Parathyroid adenoma (tissue), 2 donors: ENCODE results near the gene STIM2.

ENCODE experiments used
- H2AFZ ChIP-seq: fragments of 300-600 bp; sonication (generic); one replicate; pipeline ENCODE4 v1.7.0; 2017; ENCODE audit warnings: antibody characterized with exemption, mild to moderate bottlenecking
- H3K27ac ChIP-seq: fragments of 300-600 bp; sonication (generic); one replicate; pipeline ENCODE4 v1.7.0; 2017
- H3K27me3 ChIP-seq: fragments of 300-600 bp; sonication (generic); one replicate; pipeline ENCODE4 v1.7.0; 2017; ENCODE audit warnings: low read length; ENCODE audit not compliant: control insufficient read depth, insufficient read depth
- H3K36me3 ChIP-seq: fragments of 300-600 bp; sonication (generic); one replicate; pipeline ENCODE4 v1.7.0; 2017; ENCODE audit warnings: low read length; ENCODE audit not compliant: control insufficient read depth, insufficient read depth
- H3K4me1 ChIP-seq: fragments of 300-600 bp; sonication (generic); one replicate; pipeline ENCODE4 v1.7.0; 2017; ENCODE audit warnings: control low read depth
- H3K4me2 ChIP-seq: fragments of 300-600 bp; sonication (generic); one replicate; pipeline ENCODE4 v1.7.0; 2017; ENCODE audit warnings: low read length
- H3K4me3 ChIP-seq: fragments of 300-600 bp; sonication (generic); one replicate; pipeline ENCODE4 v1.7.0; 2017; ENCODE audit warnings: low read depth, low read length
- H3K79me2 ChIP-seq: fragments of 300-600 bp; sonication (generic); one replicate; pipeline ENCODE4 v1.7.0; 2017; ENCODE audit warnings: control low read depth
- H3K9ac ChIP-seq: fragments of 300-600 bp; sonication (generic); one replicate; pipeline ENCODE4 v1.7.0; 2017; ENCODE audit warnings: mild to moderate bottlenecking
- H3K9me3 ChIP-seq: fragments of 300-600 bp; sonication (generic); one replicate; pipeline ENCODE4 v1.7.0; 2017; ENCODE audit warnings: low read length; ENCODE audit not compliant: control insufficient read depth
- TF ChIP-seq, protein P1 (sequence below): fragments of 300-600 bp; sonication (generic); IDR thresholded peaks from one replicate; pipeline ENCODE4 v1.7.0; 2017; ENCODE audit warnings: antibody characterized with exemption, mild to moderate bottlenecking
- donor health status: primary hyperparathyroidism.

The STIM2 gene

DNA sequence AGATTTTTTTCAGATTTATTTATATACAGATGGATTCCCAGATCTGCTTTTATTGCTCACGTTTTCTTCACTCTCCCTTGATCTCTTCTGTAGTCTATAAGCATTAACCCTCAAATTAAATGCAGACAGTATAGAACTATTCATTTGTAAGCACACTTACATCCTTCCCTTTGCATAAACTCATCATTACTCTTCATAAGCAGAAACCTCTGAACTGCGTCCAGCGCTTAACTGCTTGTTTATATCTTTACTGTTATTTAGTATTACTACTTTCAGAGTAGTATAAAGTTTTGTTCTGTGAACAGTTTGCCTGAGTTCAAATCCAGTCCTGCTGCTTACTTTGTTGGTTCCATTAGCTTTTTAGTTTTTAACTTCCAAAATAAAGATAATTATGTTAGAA lies 132.9 kb downstream of the STIM2 start:
- TF ChIP-seq, protein P1, sequence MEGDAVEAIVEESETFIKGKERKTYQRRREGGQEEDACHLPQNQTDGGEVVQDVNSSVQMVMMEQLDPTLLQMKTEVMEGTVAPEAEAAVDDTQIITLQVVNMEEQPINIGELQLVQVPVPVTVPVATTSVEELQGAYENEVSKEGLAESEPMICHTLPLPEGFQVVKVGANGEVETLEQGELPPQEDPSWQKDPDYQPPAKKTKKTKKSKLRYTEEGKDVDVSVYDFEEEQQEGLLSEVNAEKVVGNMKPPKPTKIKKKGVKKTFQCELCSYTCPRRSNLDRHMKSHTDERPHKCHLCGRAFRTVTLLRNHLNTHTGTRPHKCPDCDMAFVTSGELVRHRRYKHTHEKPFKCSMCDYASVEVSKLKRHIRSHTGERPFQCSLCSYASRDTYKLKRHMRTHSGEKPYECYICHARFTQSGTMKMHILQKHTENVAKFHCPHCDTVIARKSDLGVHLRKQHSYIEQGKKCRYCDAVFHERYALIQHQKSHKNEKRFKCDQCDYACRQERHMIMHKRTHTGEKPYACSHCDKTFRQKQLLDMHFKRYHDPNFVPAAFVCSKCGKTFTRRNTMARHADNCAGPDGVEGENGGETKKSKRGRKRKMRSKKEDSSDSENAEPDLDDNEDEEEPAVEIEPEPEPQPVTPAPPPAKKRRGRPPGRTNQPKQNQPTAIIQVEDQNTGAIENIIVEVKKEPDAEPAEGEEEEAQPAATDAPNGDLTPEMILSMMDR = no peak
- Histone ChIP-seq H3K36me3 (no peaks in the 10 kb centered on the region), H3K9me3 (no peaks in the 10 kb centered on the region), H3K4me3 (no peak overlapping the region), H3K4me2 (no peak overlapping the region), H2AFZ (no peak overlapping the region), H3K79me2 (no peaks in the 10 kb centered on the region), H3K27ac (no peak overlapping the region), H3K4me1 (no peaks in the 10 kb centered on the region), H3K9ac (no peak overlapping the region), H3K27me3 (no peaks in the 10 kb centered on the region)

DNA sequence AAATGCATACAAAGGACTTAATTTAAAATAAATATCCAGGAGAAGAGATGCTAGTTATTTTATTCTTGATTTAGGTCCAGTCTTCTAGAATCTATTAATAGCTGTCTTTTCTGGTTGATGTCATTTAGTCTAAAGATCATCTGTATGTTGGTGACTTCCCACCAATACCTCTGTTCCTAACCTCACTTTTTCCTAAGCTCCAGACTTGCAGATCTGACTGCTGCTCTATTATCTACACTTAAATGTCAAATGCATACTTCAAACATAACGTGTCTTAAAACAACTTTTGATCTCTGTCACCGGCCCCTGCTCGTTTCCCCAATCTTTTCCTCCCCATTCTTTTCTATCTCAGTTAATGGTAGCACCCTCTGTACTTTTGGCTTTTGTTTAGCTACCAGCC lies 133.3 kb downstream of the STIM2 start:
- no peak overlapping the region for H3K4me2 ChIP-seq
- H3K9ac ChIP-seq = no peak overlapping the region
- H3K9me3 ChIP-seq = no peaks in the 10 kb centered on the region
- H3K79me2 ChIP-seq = no peaks in the 10 kb centered on the region
- H2AFZ ChIP-seq = no peak overlapping the region
- no peaks in the 10 kb centered on the region for H3K36me3 ChIP-seq
- no peaks in the 10 kb centered on the region for H3K27me3 ChIP-seq
- no peaks in the 10 kb centered on the region for H3K4me1 ChIP-seq
- TF ChIP-seq, protein P1 = no peak
- H3K4me3 ChIP-seq = no peak overlapping the region
- H3K27ac ChIP-seq = no peak overlapping the region

DNA sequence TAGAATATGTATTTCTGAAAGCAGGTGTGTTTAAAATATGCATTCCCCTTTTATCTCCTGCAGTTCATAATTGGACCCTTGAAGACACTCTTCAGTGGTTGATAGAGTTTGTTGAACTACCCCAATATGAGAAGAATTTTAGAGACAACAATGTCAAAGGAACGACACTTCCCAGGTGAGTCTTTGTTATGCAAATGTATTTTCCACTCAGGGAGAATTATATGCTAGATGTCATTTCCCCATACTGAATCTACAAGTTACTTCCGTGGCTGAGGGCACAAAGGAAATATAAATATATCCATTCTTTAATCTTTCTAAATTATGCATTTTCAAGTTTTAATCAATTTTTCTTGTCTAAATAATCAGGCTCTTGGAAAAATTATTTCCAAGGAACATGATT lies 134.7 kb downstream of the STIM2 start:
- Histone ChIP-seq H3K27me3 (no peaks in the 10 kb centered on the region), H3K79me2 (no peaks in the 10 kb centered on the region), H3K27ac (no peak overlapping the region), H2AFZ (no peak overlapping the region), H3K36me3 (no peaks in the 10 kb centered on the region), H3K4me2 (no peak overlapping the region), H3K9me3 (no peaks in the 10 kb centered on the region), H3K4me3 (no peak overlapping the region), H3K4me1 (no peaks in the 10 kb centered on the region), H3K9ac (no peak overlapping the region)
- TF ChIP-seq, protein P1 = no peak

DNA sequence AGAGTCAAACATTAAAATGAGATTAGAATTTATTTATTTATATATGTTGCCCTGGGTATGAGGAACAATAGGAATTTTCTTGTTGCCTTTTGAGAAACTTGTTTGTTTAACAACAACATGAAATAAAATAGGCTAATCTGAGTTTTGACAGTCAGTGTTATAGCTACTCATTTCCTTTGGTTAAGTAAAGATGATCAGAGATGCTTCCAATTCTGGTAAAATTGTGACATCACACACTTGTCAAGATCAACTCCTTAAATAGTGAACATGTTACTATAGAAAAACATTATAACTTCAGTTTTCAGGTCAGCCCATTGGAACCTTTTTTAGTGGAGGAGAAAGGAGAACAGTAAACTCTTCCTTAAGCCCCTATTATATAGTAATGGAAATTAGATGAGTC lies 136.1 kb downstream of the STIM2 start:
- H3K9ac ChIP-seq = no peak overlapping the region

DNA sequence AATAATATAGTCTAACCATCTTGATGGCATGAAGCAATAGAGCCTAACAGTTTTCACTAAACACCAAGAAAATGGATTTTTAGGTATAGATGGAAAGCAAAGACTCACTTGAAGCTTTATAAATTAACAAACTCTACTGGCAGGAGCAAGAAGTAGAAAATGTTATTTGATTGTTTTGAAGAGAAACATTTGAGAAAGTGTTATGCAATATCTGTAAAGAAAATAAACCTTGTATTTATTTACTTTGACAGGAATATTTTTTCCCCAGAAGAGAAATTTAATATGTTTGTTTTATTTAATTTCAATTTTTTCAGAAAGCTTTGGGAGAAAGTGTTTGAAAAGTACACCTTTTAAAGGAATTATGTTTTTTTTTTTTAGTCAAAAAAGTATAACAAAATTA lies 139.0 kb downstream of the STIM2 start:
- no peaks in the 10 kb centered on the region for H3K4me1 ChIP-seq
- H3K79me2 ChIP-seq = no peaks in the 10 kb centered on the region
- H3K9ac ChIP-seq = no peak overlapping the region
- no peaks in the 10 kb centered on the region for H3K27me3 ChIP-seq
- TF ChIP-seq, protein P1 = no peak
- H2AFZ ChIP-seq = no peak overlapping the region
- no peaks in the 10 kb centered on the region for H3K36me3 ChIP-seq
- H3K27ac ChIP-seq = no peak overlapping the region
- H3K4me3 ChIP-seq = no peak overlapping the region
- no peaks in the 10 kb centered on the region for H3K9me3 ChIP-seq
- no peak overlapping the region for H3K4me2 ChIP-seq

More for the DNA sequence above, 136.1 kb downstream of the STIM2 start:
- Histone ChIP-seq H3K4me1 (no peaks in the 10 kb centered on the region), H3K9me3 (no peaks in the 10 kb centered on the region), H3K4me3 (no peak overlapping the region), H3K79me2 (no peaks in the 10 kb centered on the region), H3K36me3 (no peaks in the 10 kb centered on the region), H3K27me3 (no peaks in the 10 kb centered on the region), H3K4me2 (no peak overlapping the region), H2AFZ (no peak overlapping the region), H3K27ac (no peak overlapping the region)
- TF ChIP-seq, protein P1 = no peak
